Measurements from ENCODE around the gene DES.

The DES gene

GRCh38 chr2:219435701-219436100 is 17.5 kb downstream of the DES start:
- H3K9me3 ChIP-seq (ENCODE audit: control insufficient read depth, insufficient read depth, low read length) = no peaks in the 10 kb centered on the region
- no peaks in the 10 kb centered on the region for H3K36me3 ChIP-seq (ENCODE audit: insufficient read depth, low read length)
- H3K4me1 ChIP-seq (ENCODE audit: insufficient read depth, low read length) = peaks cover 3% of the 10 kb centered on the region; the same call in 1 of the 2 replicates
- H3K9ac ChIP-seq (ENCODE audit: low read depth, low read length) = peak overlapping the region; percentile 60; the same call in 1 of the 2 replicates

- H3K4me1 ChIP-seq (ENCODE audit: insufficient read depth, low read length) = peaks cover 7% of the 10 kb centered on the region; the same call in 1 of the 2 replicates
- H3K9me3 ChIP-seq (ENCODE audit: control insufficient read depth, insufficient read depth, low read length) = no peaks in the 10 kb centered on the region
- no peak overlapping the region for H3K9ac ChIP-seq (ENCODE audit: low read depth, low read length)
- no peaks in the 10 kb centered on the region for H3K36me3 ChIP-seq (ENCODE audit: insufficient read depth, low read length)
These were observed 18.3 kb downstream of the DES start for GRCh38 chr2:219436491-219436890.

GRCh38 chr2:219437141-219437540 is 19.0 kb downstream of the DES start:
- Histone ChIP-seq H3K9me3 (ENCODE audit: control insufficient read depth, insufficient read depth, low read length) (no peaks in the 10 kb centered on the region), H3K4me1 (ENCODE audit: insufficient read depth, low read length) (peaks cover 7% of the 10 kb centered on the region; the same call in 1 of the 2 replicates), H3K36me3 (ENCODE audit: insufficient read depth, low read length) (no peaks in the 10 kb centered on the region), H3K9ac (ENCODE audit: low read depth, low read length) (no peak overlapping the region)

GRCh38 chr2:219437690-219438206 is 19.6 kb downstream of the DES start:
- no peak overlapping the region for H3K9ac ChIP-seq (ENCODE audit: low read depth, low read length)
- no peaks in the 10 kb centered on the region for H3K9me3 ChIP-seq (ENCODE audit: control insufficient read depth, insufficient read depth, low read length)
- no peaks in the 10 kb centered on the region for H3K36me3 ChIP-seq (ENCODE audit: insufficient read depth, low read length)
- peaks cover 8% of the 10 kb centered on the region for H3K4me1 ChIP-seq (ENCODE audit: insufficient read depth, low read length)

GRCh38 chr2:219438453-219438852 is 20.3 kb downstream of the DES start:
- no peaks in the 10 kb centered on the region for H3K9me3 ChIP-seq (ENCODE audit: control insufficient read depth, insufficient read depth, low read length)
- no peaks in the 10 kb centered on the region for H3K36me3 ChIP-seq (ENCODE audit: insufficient read depth, low read length)
- peaks cover 10% of the 10 kb centered on the region for H3K4me1 ChIP-seq (ENCODE audit: insufficient read depth, low read length)
- no peak overlapping the region for H3K9ac ChIP-seq (ENCODE audit: low read depth, low read length)

GRCh38 chr2:219439506-219439905 is 21.3 kb downstream of the DES start:
- Histone ChIP-seq H3K4me1 (ENCODE audit: insufficient read depth, low read length) (peaks cover 7% of the 10 kb centered on the region; the same call in 1 of the 2 replicates), H3K36me3 (ENCODE audit: insufficient read depth, low read length) (no peaks in the 10 kb centered on the region), H3K9ac (ENCODE audit: low read depth, low read length) (no peak overlapping the region), H3K9me3 (ENCODE audit: control insufficient read depth, insufficient read depth, low read length) (no peaks in the 10 kb centered on the region)

- Histone ChIP-seq H3K9ac (ENCODE audit: low read depth, low read length) (peak overlapping the region; percentile 82), H3K36me3 (ENCODE audit: insufficient read depth, low read length) (no peaks in the 10 kb centered on the region), H3K4me1 (ENCODE audit: insufficient read depth, low read length) (peaks cover 7% of the 10 kb centered on the region), H3K9me3 (ENCODE audit: control insufficient read depth, insufficient read depth, low read length) (no peaks in the 10 kb centered on the region)
These were observed 22.4 kb downstream of the DES start for GRCh38 chr2:219440388-219441256.

GRCh38 chr2:219441451-219442255 is 23.5 kb downstream of the DES start:
- no peaks in the 10 kb centered on the region for H3K9me3 ChIP-seq (ENCODE audit: control insufficient read depth, insufficient read depth, low read length)
- H3K4me1 ChIP-seq (ENCODE audit: insufficient read depth, low read length) = peaks cover 17% of the 10 kb centered on the region
- no peaks in the 10 kb centered on the region for H3K36me3 ChIP-seq (ENCODE audit: insufficient read depth, low read length)
- H3K9ac ChIP-seq (ENCODE audit: low read depth, low read length) = peak overlapping the region; percentile 82

- no peaks in the 10 kb centered on the region for H3K9me3 ChIP-seq (ENCODE audit: control insufficient read depth, insufficient read depth, low read length)
- H3K4me1 ChIP-seq (ENCODE audit: insufficient read depth, low read length) = peaks cover 18% of the 10 kb centered on the region
- no peaks in the 10 kb centered on the region for H3K36me3 ChIP-seq (ENCODE audit: insufficient read depth, low read length)
- peak overlapping the region; percentile 53; the same call in 1 of the 2 replicates for H3K9ac ChIP-seq (ENCODE audit: low read depth, low read length)
These were observed 24.3 kb downstream of the DES start for GRCh38 chr2:219442256-219443015.

- Histone ChIP-seq H3K9me3 (ENCODE audit: control insufficient read depth, insufficient read depth, low read length) (no peaks in the 10 kb centered on the region), H3K9ac (ENCODE audit: low read depth, low read length) (0 out of 2 replicates have a peak overlapping the region, but pooled peaks have one; percentile 53), H3K36me3 (ENCODE audit: insufficient read depth, low read length) (no peaks in the 10 kb centered on the region), H3K4me1 (ENCODE audit: insufficient read depth, low read length) (peaks cover 18% of the 10 kb centered on the region)
These were observed 25.0 kb downstream of the DES start for GRCh38 chr2:219443016-219443696.

- no peak overlapping the region for H3K9ac ChIP-seq (ENCODE audit: low read depth, low read length)
- no peaks in the 10 kb centered on the region for H3K36me3 ChIP-seq (ENCODE audit: insufficient read depth, low read length)
- H3K9me3 ChIP-seq (ENCODE audit: control insufficient read depth, insufficient read depth, low read length) = no peaks in the 10 kb centered on the region
- peaks cover 18% of the 10 kb centered on the region for H3K4me1 ChIP-seq (ENCODE audit: insufficient read depth, low read length)
These were observed 25.5 kb downstream of the DES start for GRCh38 chr2:219443697-219444023.

- Histone ChIP-seq H3K9me3 (ENCODE audit: control insufficient read depth, insufficient read depth, low read length) (no peaks in the 10 kb centered on the region), H3K9ac (ENCODE audit: low read depth, low read length) (no peak overlapping the region), H3K36me3 (ENCODE audit: insufficient read depth, low read length) (no peaks in the 10 kb centered on the region), H3K4me1 (ENCODE audit: insufficient read depth, low read length) (peaks cover 18% of the 10 kb centered on the region)
These were observed 26.5 kb downstream of the DES start for GRCh38 chr2:219444566-219445091.

GRCh38 chr2:219445220-219445640 is 27.1 kb downstream of the DES start:
- Histone ChIP-seq H3K9ac (ENCODE audit: low read depth, low read length) (no peak overlapping the region), H3K36me3 (ENCODE audit: insufficient read depth, low read length) (no peaks in the 10 kb centered on the region), H3K4me1 (ENCODE audit: insufficient read depth, low read length) (peaks cover 18% of the 10 kb centered on the region), H3K9me3 (ENCODE audit: control insufficient read depth, insufficient read depth, low read length) (no peaks in the 10 kb centered on the region)

Data from ES-I3 (cell line).